HepG2 (cell line): ENCODE results near the gene KDM5D. TPM values are rescaled to one million over a fixed set of nuclear protein-coding genes. Genes with fewer than 3 reads are reported as not detected.

ENCODE experiments used
- ATAC-seq: fragments of 200-7000 bp; cut with Tn5 transposase; 3 replicates; pipeline ENCODE4 v1.9.1; 2020; ENCODE audit warnings: mild to moderate bottlenecking, moderate library complexity
- BruUV-seq: library from RNA; stranded (reverse); fragments of 400-500 nt; replicated peaks from 2 replicates; lab custom pipeline; 2021; lab: Mats Ljungman, UMichigan
- CTCF ChIA-PET: fragments of 300-600 bp; formaldehyde crosslinking; extraction: SDS; loops from one replicate; lab custom pipeline; 2021; ENCODE audit warnings: low total read pairs, inconsistent platforms, low intra/inter-chr PET ratio; lab: Yijun Ruan, JAX
- POLR2A ChIA-PET: fragments of 350-600 bp; sonication (Branson Sonifier 250); formaldehyde crosslinking; loops from one replicate; lab custom pipeline; 2020; ENCODE audit warnings: antibody characterized with exemption, inconsistent platforms; lab: Yijun Ruan, JAX
- DNase-seq: peaks from one replicate; pipeline ENCODE4 v3.0.0-alpha.2; 2015; ENCODE audit warnings: low spot score
- FAIRE-seq: peaks from 3 replicates; lab custom pipeline; 2011; peaks lifted over from hg19 to GRCh38; lab: Jason Lieb, UNC
- H2AFZ ChIP-seq: one replicate; pipeline ENCODE4 v1.6.1; 2011; ENCODE audit warnings: low read length, inconsistent platforms
- H3K27ac ChIP-seq: fragments of 300-600 bp; 3 replicates; pipeline ENCODE4 v1.8.0; 2011; ENCODE audit warnings: mixed run types, mild to moderate bottlenecking, mixed read lengths, low read length, inconsistent platforms; ENCODE audit not compliant: insufficient read depth; ENCODE audit errors: extremely low read length
- H3K27me3 ChIP-seq, 2 experiments: fragments of 200-600 bp in 1 of 2; 2 replicates in 1 of 2; 3 replicates in 1 of 2; pipeline versions ENCODE4 v1.6.0 to v1.8.0; 2011; ENCODE audit warnings: low read length in 2 of 2, mild to moderate bottlenecking in 2 of 2, moderate library complexity in 2 of 2, inconsistent platforms in 1 of 2; ENCODE audit not compliant: insufficient read depth in 2 of 2, control insufficient read depth in 1 of 2
- H3K36me3 ChIP-seq, 2 experiments: fragments of 200-600 bp in 1 of 2; replicated peaks in 1 of 2; 2 replicates in 1 of 2; 3 replicates in 1 of 2; pipeline versions ENCODE4 v1.5.1 to v1.8.0; 2011; ENCODE audit warnings: low read length in 2 of 2, inconsistent platforms in 1 of 2; ENCODE audit not compliant: insufficient read depth in 2 of 2, control insufficient read depth in 1 of 2
- H3K4me1 ChIP-seq: 2 replicates; pipeline ENCODE4 v1.5.1; 2012; ENCODE audit warnings: low read length, inconsistent platforms; ENCODE audit not compliant: insufficient read depth
- H3K4me2 ChIP-seq: 2 replicates; pipeline ENCODE4 v1.6.0; 2011; ENCODE audit warnings: low read depth, low read length, inconsistent platforms
- H3K4me3 ChIP-seq, 3 experiments: fragments of 200-600 bp in 1 of 3; sonication (generic), shearing (Covaris generic) in 1 of 3; replicated peaks in 1 of 3; 2 replicates each; pipeline ENCODE4 v1.5.1; 2011 to 2016; ENCODE audit warnings: low read length in 3 of 3, inconsistent platforms in 2 of 3, low read depth in 2 of 3, mild to moderate bottlenecking in 2 of 3, control low read depth in 1 of 3, mixed read lengths in 1 of 3; ENCODE audit not compliant: insufficient read depth in 1 of 3
- H3K79me2 ChIP-seq: one replicate; pipeline ENCODE4 v1.6.1; 2011; ENCODE audit warnings: low read length, inconsistent platforms; ENCODE audit not compliant: insufficient read depth
- H3K9ac ChIP-seq: 2 replicates; pipeline ENCODE4 v1.6.0; 2011; ENCODE audit warnings: mild to moderate bottlenecking, low read depth, low read length, inconsistent platforms; ENCODE audit not compliant: insufficient read depth
- H3K9me3 ChIP-seq: 2 replicates; pipeline ENCODE4 v1.5.1; 2012; ENCODE audit warnings: mild to moderate bottlenecking, low read length
- H4K20me1 ChIP-seq: 2 replicates; pipeline ENCODE4 v1.6.0; 2011; ENCODE audit warnings: inconsistent platforms, mild to moderate bottlenecking, low read length, moderate library complexity; ENCODE audit not compliant: insufficient read depth
- ARHGAP35 ChIP-seq: sonication (generic); formaldehyde crosslinking; IDR thresholded peaks from 2 replicates; pipeline ENCODE4 v1.9.0; 2022; ENCODE audit warnings: mild to moderate bottlenecking, inconsistent platforms, moderate library complexity, missing genetic modification reagents, borderline replicate concordance
- HNRNPUL1 ChIP-seq: fragments of 200-400 bp; formaldehyde crosslinking; IDR thresholded peaks from 2 replicates; pipeline ENCODE4 v1.6.1; 2017; ENCODE audit warnings: low read depth, mild to moderate bottlenecking, low read length, moderate library complexity
- PHF5A ChIP-seq: IDR thresholded peaks from one replicate; pipeline ENCODE4 v1.6.1; 2018; ENCODE audit warnings: low read depth, missing genetic modification reagents; ENCODE audit not compliant: unreplicated experiment
- SKIL ChIP-seq: sonication (generic); formaldehyde crosslinking; IDR thresholded peaks from 2 replicates; pipeline ENCODE4 v1.8.0; 2022; ENCODE audit warnings: missing genetic modification reagents, mild to moderate bottlenecking, moderate library complexity, borderline replicate concordance
- SNRNP70 ChIP-seq: fragments of 200-400 bp; formaldehyde crosslinking; IDR thresholded peaks from 2 replicates; pipeline ENCODE4 v1.6.1; 2017; ENCODE audit warnings: mild to moderate bottlenecking, low read depth, low read length, moderate library complexity
- SP140L ChIP-seq: sonication (generic); formaldehyde crosslinking; IDR thresholded peaks from 2 replicates; pipeline ENCODE4 v1.4.0; 2020; ENCODE audit warnings: missing genetic modification reagents, borderline replicate concordance
- TBX2 ChIP-seq: sonication (generic); formaldehyde crosslinking; IDR thresholded peaks from 2 replicates; pipeline ENCODE4 v1.5.0; 2020; ENCODE audit warnings: missing genetic modification reagents, mild to moderate bottlenecking, borderline replicate concordance
- ZBTB21 ChIP-seq: sonication (generic); formaldehyde crosslinking; IDR thresholded peaks from 2 replicates; pipeline ENCODE4 v1.4.0; 2020; ENCODE audit warnings: missing genetic modification reagents
- WGBS: methylation state at CpG from one replicate; pipeline ENCODE4 v1.1.6; 2017; ENCODE audit warnings: low lambda C conversion rate; 5-methylcytosine and 5-hydroxymethylcytosine counted together
- in situ Hi-C: cut with HindIII; loops from 2 replicates; pipeline ENCODE4 v1.10.0; 2017; ENCODE audit warnings: low pct_unique_long_range_greater_than_20kb; ENCODE audit not compliant: extremely low pct_ligation_motif_present
- intact Hi-C: fragments of 100-400 bp; cut with micrococcal nuclease; formaldehyde crosslinking; loops from one replicate; pipeline ENCODE4 v1.10.0; 2022; ENCODE audit not compliant: unreplicated experiment
- polyA plus RNA-seq, 8 experiments: library from polyadenylated mRNA; depleted of rRNA in 3 of 8; stranded (reverse) in 7 of 8; unstranded in 1 of 8; fragments of >200 nt; fragmentation: Illumina TruSeq in 4 of 8; extraction: Trizol in 4 of 8; gene quantifications; 2 replicates each; pipeline versions ENCODE4 v1.2.1 to v1.2.3, GENCODE V29; 2011 to 2016; ENCODE audit warnings: low read depth in 4 of 8, missing spikeins in 1 of 8, mixed read lengths in 1 of 8; ENCODE audit not compliant: insufficient read depth in 1 of 8
- total RNA-seq, 5 experiments: library from RNA; depleted of rRNA; stranded (reverse); fragments of >200 nt; fragmentation: Illumina TruSeq; extraction: Trizol; gene quantifications; 2 replicates each; pipeline ENCODE4 v1.2.3, GENCODE V29; 2016; ENCODE audit warnings: low read depth in 1 of 5
- TF ChIP-seq, protein P1 (sequence below): IDR thresholded peaks from 2 replicates; pipeline ENCODE4 v1.6.1; 2016; ENCODE audit warnings: missing biosample characterization, missing genetic modification reagents, low read depth
- TF ChIP-seq, protein P2 (sequence below): IDR thresholded peaks from 2 replicates; pipeline ENCODE4 v1.4.0; 2020; ENCODE audit warnings: mild to moderate bottlenecking, missing genetic modification reagents

Gene KDM5D
- total and polyA plus RNA-seq, 2 of the 13 experiments (the other 11 are each of a cell fraction or from before 2014, with no cell fraction given): 16.6 to 32.7 TPM

DNA sequence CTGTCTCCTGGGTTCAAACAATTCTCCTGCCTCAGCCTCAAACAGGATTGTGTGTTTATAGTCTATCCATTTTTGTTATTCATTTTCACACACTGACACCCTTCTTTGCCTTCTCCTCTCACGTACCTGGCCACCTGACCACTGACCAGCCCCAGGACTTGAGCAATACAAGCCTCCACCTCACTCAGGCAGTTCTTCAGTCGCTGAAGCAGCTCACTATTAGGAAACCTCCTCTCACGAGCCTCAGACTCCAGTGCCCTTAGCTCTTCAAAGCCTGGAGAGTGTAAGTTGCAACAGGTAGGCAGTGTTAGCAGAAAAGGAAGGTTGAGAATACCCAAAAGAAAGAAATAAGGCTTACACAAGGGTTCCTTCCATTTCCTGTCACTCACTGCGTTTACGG, 29.3 kb downstream of the KDM5D start:
- Histone ChIP-seq H3K4me3 (no peak overlapping the region), H3K9me3 (no peaks in the 10 kb centered on the region), H3K79me2 (no peaks in the 10 kb centered on the region), H3K36me3 (peaks cover 5 to 24% of the 10 kb centered on the region in 2 experiments), H3K4me1 (no peaks in the 10 kb centered on the region), H2AFZ (no peak overlapping the region), H3K9ac (no peak overlapping the region), H3K27me3 (no peaks in the 10 kb centered on the region), H3K4me2 (no peak overlapping the region), H3K27ac (no peak overlapping the region), H4K20me1 (no peaks in the 10 kb centered on the region)
- intact Hi-C loops (no loop called here), in situ Hi-C loops (no loop called here)
- FAIRE-seq (no peak), ATAC-seq (no peak), DNase-seq (no peak)
- 100% methylated on average over 4 of the region's 5 CpGs for WGBS
- TF ChIP-seq SP140L (CRISPR knock-in tag): no peak
- TF ChIP-seq, protein P1, sequence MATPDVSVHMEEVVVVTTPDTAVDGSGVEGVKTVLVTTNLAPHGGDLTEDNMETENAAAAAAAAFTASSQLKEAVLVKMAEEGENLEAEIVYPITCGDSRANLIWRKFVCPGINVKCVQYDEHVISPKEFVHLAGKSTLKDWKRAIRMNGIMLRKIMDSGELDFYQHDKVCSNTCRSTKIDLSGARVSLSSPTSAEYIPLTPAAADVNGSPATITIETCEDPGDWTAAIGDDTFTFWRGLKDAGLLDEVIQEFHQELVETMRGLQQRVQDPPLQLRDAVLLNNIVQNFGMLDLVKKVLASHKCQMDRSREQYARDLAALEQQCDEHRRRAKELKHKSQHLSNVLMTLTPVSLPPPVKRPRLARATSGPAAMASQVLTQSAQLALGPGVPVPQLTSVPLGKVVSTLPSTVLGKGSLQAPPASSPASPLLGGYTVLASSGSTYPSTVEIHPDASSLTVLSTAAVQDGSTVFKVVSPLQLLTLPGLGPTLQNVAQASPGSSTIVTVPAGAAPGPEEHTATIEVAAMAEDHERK (CRISPR knock-in tag): no peak
- TF ChIP-seq ZBTB21: no peak
- TF ChIP-seq SNRNP70: no peak
- no peak for TF ChIP-seq HNRNPUL1
- no peak for TF ChIP-seq PHF5A (CRISPR knock-in tag)
- CTCF ChIA-PET: no interaction called here
- POLR2A ChIA-PET: no interaction called here
- no TSS peak for BruUV-seq

- in situ Hi-C loops: no loop called here
- Histone ChIP-seq H4K20me1 (no peaks in the 10 kb centered on the region), H2AFZ (no peak overlapping the region), H3K36me3 (peaks cover 5 to 35% of the 10 kb centered on the region in 2 experiments), H3K9ac (no peak overlapping the region), H3K4me3 (no peak overlapping the region), H3K4me2 (no peak overlapping the region), H3K27me3 (no peaks in the 10 kb centered on the region), H3K4me1 (no peaks in the 10 kb centered on the region), H3K79me2 (no peaks in the 10 kb centered on the region), H3K9me3 (no peaks in the 10 kb centered on the region), H3K27ac (no peak overlapping the region)
- DNase-seq (no peak), FAIRE-seq (no peak), ATAC-seq (no peak)
- WGBS: 100% methylated on average over 4 of the region's 4 CpGs
- intact Hi-C loops: no loop called here
- POLR2A ChIA-PET: no interaction called here
- TF ChIP-seq, protein P2, sequence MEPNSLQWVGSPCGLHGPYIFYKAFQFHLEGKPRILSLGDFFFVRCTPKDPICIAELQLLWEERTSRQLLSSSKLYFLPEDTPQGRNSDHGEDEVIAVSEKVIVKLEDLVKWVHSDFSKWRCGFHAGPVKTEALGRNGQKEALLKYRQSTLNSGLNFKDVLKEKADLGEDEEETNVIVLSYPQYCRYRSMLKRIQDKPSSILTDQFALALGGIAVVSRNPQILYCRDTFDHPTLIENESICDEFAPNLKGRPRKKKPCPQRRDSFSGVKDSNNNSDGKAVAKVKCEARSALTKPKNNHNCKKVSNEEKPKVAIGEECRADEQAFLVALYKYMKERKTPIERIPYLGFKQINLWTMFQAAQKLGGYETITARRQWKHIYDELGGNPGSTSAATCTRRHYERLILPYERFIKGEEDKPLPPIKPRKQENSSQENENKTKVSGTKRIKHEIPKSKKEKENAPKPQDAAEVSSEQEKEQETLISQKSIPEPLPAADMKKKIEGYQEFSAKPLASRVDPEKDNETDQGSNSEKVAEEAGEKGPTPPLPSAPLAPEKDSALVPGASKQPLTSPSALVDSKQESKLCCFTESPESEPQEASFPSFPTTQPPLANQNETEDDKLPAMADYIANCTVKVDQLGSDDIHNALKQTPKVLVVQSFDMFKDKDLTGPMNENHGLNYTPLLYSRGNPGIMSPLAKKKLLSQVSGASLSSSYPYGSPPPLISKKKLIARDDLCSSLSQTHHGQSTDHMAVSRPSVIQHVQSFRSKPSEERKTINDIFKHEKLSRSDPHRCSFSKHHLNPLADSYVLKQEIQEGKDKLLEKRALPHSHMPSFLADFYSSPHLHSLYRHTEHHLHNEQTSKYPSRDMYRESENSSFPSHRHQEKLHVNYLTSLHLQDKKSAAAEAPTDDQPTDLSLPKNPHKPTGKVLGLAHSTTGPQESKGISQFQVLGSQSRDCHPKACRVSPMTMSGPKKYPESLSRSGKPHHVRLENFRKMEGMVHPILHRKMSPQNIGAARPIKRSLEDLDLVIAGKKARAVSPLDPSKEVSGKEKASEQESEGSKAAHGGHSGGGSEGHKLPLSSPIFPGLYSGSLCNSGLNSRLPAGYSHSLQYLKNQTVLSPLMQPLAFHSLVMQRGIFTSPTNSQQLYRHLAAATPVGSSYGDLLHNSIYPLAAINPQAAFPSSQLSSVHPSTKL: no peak
- TF ChIP-seq ARHGAP35 (CRISPR knock-in tag): no peak
- no peak for TF ChIP-seq TBX2 (CRISPR knock-in tag)
- no peak for TF ChIP-seq SKIL
- BruUV-seq: no TSS peak
- CTCF ChIA-PET: no interaction called here
These were observed 31.1 kb downstream of the KDM5D start for GRCh38 chrY:19713430-19713829.
